Body of pancreas (tissue), 4 donors: Measurements from ENCODE around the gene HTR1D. TPM values are rescaled to one million over a fixed set of nuclear protein-coding genes. Genes with fewer than 3 reads are reported as not detected.
A peak's percentile ranks its signal among the peaks of the same experiment; 100 is the strongest.

Source experiments
- ATAC-seq: fragments of 150-250 bp; one replicate; pipeline ENCODE4 v1.9.1; 2016
- DNase-seq, 4 donors: peaks; one replicate each; pipeline ENCODE4 v3.0.0-alpha.2; 2019
- H3K27ac ChIP-seq, 4 donors: fragments of 200-600 bp; sonication (generic); 1 replicate in 3 of 4; 2 replicates in 1 of 4; pipeline versions ENCODE4 v1.5.1 to v1.6.1; 2016 to 2019; ENCODE audit warnings: mild to moderate bottlenecking in 1 of 4, mixed read lengths in 1 of 4, moderate library complexity in 1 of 4
- H3K27me3 ChIP-seq, 2 donors: fragments of 200-600 bp; sonication (generic); one replicate each; pipeline ENCODE4 v1.6.0; 2016; ENCODE audit warnings: mild to moderate bottlenecking in 1 of 2
- H3K36me3 ChIP-seq, 2 donors: fragments of 200-600 bp; sonication (generic); replicated peaks in 1 of 2; 2 replicates each; pipeline ENCODE4 v1.5.1; 2016; ENCODE audit warnings: low read depth in 2 of 2; ENCODE audit not compliant: insufficient read depth in 1 of 2
- H3K4me1 ChIP-seq: fragments of 200-600 bp; sonication (generic); one replicate; pipeline ENCODE4 v1.6.0; 2016
- H3K4me3 ChIP-seq, 2 donors: fragments of 200-600 bp; sonication (generic); 1 replicate in 1 of 2; 2 replicates in 1 of 2; pipeline ENCODE4 v1.5.1; 2016 to 2019
- H3K9me3 ChIP-seq, 3 donors: fragments of 200-600 bp; sonication (generic); 1 replicate in 2 of 3; 2 replicates in 1 of 3; pipeline ENCODE4 v1.5.1; 2016
- CTCF ChIP-seq, 7 experiments: fragments of 450-650 bp in 4 of 7; fragments of 200-600 bp in 3 of 7; sonication (generic) in 3 of 7; IDR thresholded peaks; one replicate each; pipeline ENCODE4 v1.5.1; 2016 to 2019; ENCODE audit warnings: antibody characterized with exemption in 7 of 7
- POLR2A ChIP-seq, 3 donors: fragments of 450-650 bp; IDR thresholded peaks; one replicate each; pipeline ENCODE4 v1.6.1; 2016; ENCODE audit warnings: antibody characterized with exemption in 3 of 3, mild to moderate bottlenecking in 2 of 3
- WGBS, 2 donors: methylation state at CpG; one replicate each; pipeline ENCODE4 v1.1.5; 2017; 5-methylcytosine and 5-hydroxymethylcytosine counted together
- intact Hi-C: fragments of 100-400 bp; cut with DNase I; formaldehyde crosslinking; loops from one replicate; pipeline ENCODE4 v1.15.1; 2023
- total RNA-seq, 2 donors: library from RNA; depleted of rRNA; stranded (reverse); fragments of >200 nt; gene quantifications; one replicate each; pipeline ENCODE4 v1.1.0, GENCODE V29; 2016

HTR1D gene
- total RNA-seq, 2 donors from 2014 or later: not detected

- TF ChIP-seq POLR2A (IDR thresholded peaks at IDR 0.05): no peak
- no peak for TF ChIP-seq CTCF (IDR thresholded peaks at IDR 0.05)
- intact Hi-C loops: loop anchor here (10.0 kb wide), 1 partner anchor 205 kb away; the partner anchor contains the start of gene LACTBL1
These were observed 37.4 kb downstream of the HTR1D start for GRCh38 chr1:23179862-23180261.

GRCh38 chr1:23178950-23179349 lies 38.4 kb downstream of the HTR1D start:
- Histone ChIP-seq H3K4me3 (no peak overlapping the region), H3K27me3 (no peaks in the 10 kb centered on the region), H3K36me3 (no peaks in the 10 kb centered on the region), H3K9me3 (no peaks in the 10 kb centered on the region), H3K27ac (no peak overlapping the region), H3K4me1 (peaks cover 16% of the 10 kb centered on the region)
- no peak for DNase-seq
- 35 to 53% methylated on average over 6 of the region's 6 CpGs for WGBS, 2 donors
- TF ChIP-seq CTCF (IDR thresholded peaks at IDR 0.05) (peak in 4 of 7 experiments; percentile 13 to 20 (median 18)), POLR2A (IDR thresholded peaks at IDR 0.05) (no peak)
- intact Hi-C loops: no loop called here
- no peak for ATAC-seq

More at GRCh38 chr1:23179862-23180261, 37.4 kb downstream of the HTR1D start:
- ATAC-seq (no peak), DNase-seq (no peak)
- Histone ChIP-seq H3K27me3 (no peaks in the 10 kb centered on the region), H3K9me3 (no peaks in the 10 kb centered on the region), H3K27ac (no peak overlapping the region), H3K4me1 (peaks cover 21% of the 10 kb centered on the region), H3K36me3 (no peaks in the 10 kb centered on the region), H3K4me3 (no peak overlapping the region)
- 66 to 67% methylated on average over 2 of the region's 2 CpGs for WGBS, 2 donors

GRCh38 chr1:23178414-23178813 lies 38.9 kb downstream of the HTR1D start:
- Histone ChIP-seq H3K4me3 (no peak overlapping the region), H3K27me3 (no peaks in the 10 kb centered on the region), H3K9me3 (no peaks in the 10 kb centered on the region), H3K27ac (peak overlapping the region in 2 of 4 donors; percentile 63 to 73), H3K4me1 (peaks cover 16% of the 10 kb centered on the region), H3K36me3 (no peaks in the 10 kb centered on the region)
- ATAC-seq (no peak), DNase-seq (no peak)
- intact Hi-C loops: no loop called here
- WGBS, 2 donors: 74 to 77% methylated on average over 6 of the region's 6 CpGs
- TF ChIP-seq CTCF (IDR thresholded peaks at IDR 0.05) (no peak), POLR2A (IDR thresholded peaks at IDR 0.05) (no peak)

GRCh38 chr1:23177438-23178380 lies 39.6 kb downstream of the HTR1D start:
- peak; percentile 83 for ATAC-seq
- intact Hi-C loops: no loop called here

More at GRCh38 chr1:23177438-23178380, 39.6 kb downstream of the HTR1D start:
- no peaks in the 10 kb centered on the region for H3K27me3 ChIP-seq
- no peaks in the 10 kb centered on the region for H3K36me3 ChIP-seq
- no peaks in the 10 kb centered on the region for H3K9me3 ChIP-seq
- peak overlapping the region in 1 of 2 donors; percentile 1 for H3K4me3 ChIP-seq
- H3K27ac ChIP-seq: peak overlapping the region; percentile 2 to 73 (median 55)
- H3K4me1 ChIP-seq: peaks cover 16% of the 10 kb centered on the region
- TF ChIP-seq CTCF (IDR thresholded peaks at IDR 0.05) (peak in 4 of 7 experiments; percentile 6 to 40 (median 28)), POLR2A (IDR thresholded peaks at IDR 0.05) (peak in 2 of 3 donors; percentile 41 to 42)
- DNase-seq: peak; percentile 57 to 71 (median 70)
- WGBS, 2 donors: 2 to 4% methylated on average over 10 to 53 of the region's 62 CpGs
